Left lung (tissue), 10 donors: ENCODE data around the gene RANGRF. TPM values are rescaled to one million over a fixed set of nuclear protein-coding genes. Genes with fewer than 3 reads are reported as not detected.

ENCODE experiments used
- ATAC-seq: fragments of 200-7000 bp; cut with Tn5 transposase; one replicate; pipeline ENCODE4 v1.9.1; 2020; ENCODE audit warnings: moderate library complexity
- DNase-seq, 4 donors: peaks; one replicate each; pipeline ENCODE4 v3.0.0-alpha.2; 2013 to 2020
- H3K27ac ChIP-seq, 2 donors: fragments of 200-600 bp; sonication (generic) in 1 of 2; one replicate each; pipeline versions ENCODE4 v1.5.0 to v1.8.0; 2020 to 2021
- H3K27me3 ChIP-seq, 2 donors: fragments of 200-600 bp; sonication (generic) in 1 of 2; one replicate each; pipeline versions ENCODE4 v1.5.0 to v1.8.0; 2020 to 2021
- H3K36me3 ChIP-seq, 2 donors: fragments of 200-600 bp; sonication (generic) in 1 of 2; one replicate each; pipeline versions ENCODE4 v1.5.0 to v1.8.0; 2020 to 2021
- H3K4me1 ChIP-seq, 2 donors: fragments of 200-600 bp; one replicate each; pipeline ENCODE4 v1.8.0; 2021
- H3K4me3 ChIP-seq, 2 donors: fragments of 200-600 bp; sonication (generic) in 1 of 2; one replicate each; pipeline versions ENCODE4 v1.5.0 to v1.8.0; 2020 to 2021; ENCODE audit warnings: mild to moderate bottlenecking in 1 of 2
- H3K9me3 ChIP-seq, 2 donors: fragments of 200-600 bp; sonication (generic) in 1 of 2; one replicate each; pipeline versions ENCODE4 v1.5.0 to v1.8.0; 2020 to 2021
- CTCF ChIP-seq, 2 donors: fragments of 200-600 bp; sonication (generic) in 1 of 2; IDR thresholded peaks; one replicate each; pipeline versions ENCODE4 v1.5.0 to v1.8.0; 2021; ENCODE audit warnings: antibody characterized with exemption in 2 of 2
- intact Hi-C, 2 donors: fragments of 100-400 bp; cut with DNase I; formaldehyde crosslinking; loops; one replicate each; pipeline versions ENCODE4 v1.11.2 to v1.14.2; 2022
- polyA plus RNA-seq, 6 donors: library from polyadenylated mRNA; unstranded; fragments of 120-200 nt; gene quantifications; one replicate each; pipeline ENCODE4 v1.2.1, GENCODE V29; 2013; ENCODE audit not compliant: insufficient read length in 6 of 6
- total RNA-seq, 2 donors: library from RNA; stranded (reverse); fragmentation: NEBNext Ultra II Directional; extraction: Animal tissue kit (Norgen Biotek cat#: 25700); gene quantifications; one replicate each; pipeline ENCODE4 v1.2.1, GENCODE V29; 2021
- donor health status: DM: no; HTN: yes; CAD: no.
- donor health status: DM: no; HTN: no; CAD: no.

Gene RANGRF
- total and polyA plus RNA-seq, 8 donors, result 22.9 to 33.2 (median 24.8) TPM

- Histone ChIP-seq H3K9me3 (no peaks in the 10 kb centered on the region), H3K36me3 (peaks cover 0 to 6% of the 10 kb centered on the region in 2 donors), H3K4me1 (peaks cover 9 to 15% of the 10 kb centered on the region in 2 donors), H3K4me3 (peak overlapping the region; percentile 42 to 45), H3K27me3 (peaks cover 4 to 45% of the 10 kb centered on the region in 2 donors), H3K27ac (peak overlapping the region; percentile 53 to 80)
- intact Hi-C loops, result no loop called here
- TF ChIP-seq CTCF (IDR thresholded peaks at IDR 0.05), result no peak
- DNase-seq (peak in 3 of 4 donors; percentile 41 to 68 (median 51)), ATAC-seq (peak; percentile 76)
Observed at GRCh38 chr17:8326511-8327302, 38.2 kb downstream of the RANGRF start.

GRCh38 chr17:8327303-8327649 is 38.8 kb downstream of the RANGRF start:
- intact Hi-C loops, result no loop called here
- peak; percentile 26 for ATAC-seq
- TF ChIP-seq CTCF (IDR thresholded peaks at IDR 0.05), result no peak
- Histone ChIP-seq H3K27me3 (peaks cover 4 to 45% of the 10 kb centered on the region in 2 donors), H3K4me3 (peak overlapping the region; percentile 42 to 45), H3K27ac (peak overlapping the region; percentile 53 to 80), H3K4me1 (peaks cover 9 to 15% of the 10 kb centered on the region in 2 donors), H3K9me3 (no peaks in the 10 kb centered on the region), H3K36me3 (peaks cover 0 to under 1% of the 10 kb centered on the region in 2 donors)
- DNase-seq, result no peak

- H3K27me3 ChIP-seq, result peaks cover 4 to 14% of the 10 kb centered on the region in 2 donors
- no peak for TF ChIP-seq CTCF (IDR thresholded peaks at IDR 0.05)
- no peaks in the 10 kb centered on the region for H3K36me3 ChIP-seq
- H3K9me3 ChIP-seq, result no peaks in the 10 kb centered on the region
- intact Hi-C loops, result no loop called here
- H3K4me1 ChIP-seq, result peaks cover 2 to 5% of the 10 kb centered on the region in 2 donors
- no peak for DNase-seq
- H3K27ac ChIP-seq, result no peak overlapping the region
- no peak for ATAC-seq
- no peak overlapping the region for H3K4me3 ChIP-seq
Observed at GRCh38 chr17:8332128-8332527, 43.7 kb downstream of the RANGRF start.

- no peak overlapping the region for H3K27ac ChIP-seq
- H3K27me3 ChIP-seq, result peaks cover 0 to 9% of the 10 kb centered on the region in 2 donors
- DNase-seq (no peak), ATAC-seq (no peak)
- H3K4me1 ChIP-seq, result peaks cover 0 to 1% of the 10 kb centered on the region in 2 donors
- H3K4me3 ChIP-seq, result no peak overlapping the region
- intact Hi-C loops, result no loop called here
- no peaks in the 10 kb centered on the region for H3K9me3 ChIP-seq
- no peak for TF ChIP-seq CTCF (IDR thresholded peaks at IDR 0.05)
- no peaks in the 10 kb centered on the region for H3K36me3 ChIP-seq
Observed at GRCh38 chr17:8332688-8333087, 44.2 kb downstream of the RANGRF start.

GRCh38 chr17:8333281-8333680 is 44.8 kb downstream of the RANGRF start:
- Histone ChIP-seq H3K4me1 (peaks cover 0 to 6% of the 10 kb centered on the region in 2 donors), H3K36me3 (no peaks in the 10 kb centered on the region), H3K4me3 (no peak overlapping the region), H3K27ac (no peak overlapping the region), H3K27me3 (peaks cover 0 to 3% of the 10 kb centered on the region in 2 donors), H3K9me3 (no peaks in the 10 kb centered on the region)
- no peak for TF ChIP-seq CTCF (IDR thresholded peaks at IDR 0.05)
- intact Hi-C loops, result no loop called here
- DNase-seq (no peak), ATAC-seq (no peak)
